Stomach (tissue), 4 donors: Measurements from ENCODE around the gene HNRNPM.

Experiments
- POLR2A ChIP-seq, 4 donors: fragments of 450-650 bp; IDR thresholded peaks; one replicate each; pipeline ENCODE4 v1.6.1; 2016; ENCODE audit warnings: antibody characterized with exemption in 4 of 4, control low read depth in 2 of 4, mild to moderate bottlenecking in 1 of 4, moderate library complexity in 1 of 4
- TF ChIP-seq, protein P1 (sequence below), 7 experiments: fragments of 450-650 bp in 4 of 7; fragments of 200-600 bp in 3 of 7; sonication (generic) in 3 of 7; IDR thresholded peaks; one replicate each; pipeline ENCODE4 v1.5.1; 2016 to 2019; ENCODE audit warnings: antibody characterized with exemption in 7 of 7, control low read depth in 2 of 7, mild to moderate bottlenecking in 1 of 7

DNA sequence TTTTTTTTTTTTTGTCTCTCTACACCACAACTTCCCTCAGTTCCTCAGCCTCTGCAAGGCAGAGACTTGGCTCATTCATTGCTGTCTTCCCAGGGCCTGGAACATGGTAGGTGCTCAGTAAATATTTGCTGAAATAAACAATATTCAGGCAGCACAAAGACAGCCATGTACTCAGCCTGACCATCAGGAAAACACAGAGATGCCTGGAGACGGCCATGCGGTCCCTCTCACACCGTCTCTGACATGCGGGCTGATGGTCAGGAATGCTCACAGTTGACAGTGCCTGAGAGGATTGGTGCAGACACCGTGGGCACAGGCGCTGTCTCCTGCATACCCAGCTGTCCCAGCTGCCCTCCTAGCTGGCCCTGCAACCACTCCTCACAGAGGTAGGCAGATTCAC, 56.7 kb downstream of the HNRNPM start:
- TF ChIP-seq, protein P1, sequence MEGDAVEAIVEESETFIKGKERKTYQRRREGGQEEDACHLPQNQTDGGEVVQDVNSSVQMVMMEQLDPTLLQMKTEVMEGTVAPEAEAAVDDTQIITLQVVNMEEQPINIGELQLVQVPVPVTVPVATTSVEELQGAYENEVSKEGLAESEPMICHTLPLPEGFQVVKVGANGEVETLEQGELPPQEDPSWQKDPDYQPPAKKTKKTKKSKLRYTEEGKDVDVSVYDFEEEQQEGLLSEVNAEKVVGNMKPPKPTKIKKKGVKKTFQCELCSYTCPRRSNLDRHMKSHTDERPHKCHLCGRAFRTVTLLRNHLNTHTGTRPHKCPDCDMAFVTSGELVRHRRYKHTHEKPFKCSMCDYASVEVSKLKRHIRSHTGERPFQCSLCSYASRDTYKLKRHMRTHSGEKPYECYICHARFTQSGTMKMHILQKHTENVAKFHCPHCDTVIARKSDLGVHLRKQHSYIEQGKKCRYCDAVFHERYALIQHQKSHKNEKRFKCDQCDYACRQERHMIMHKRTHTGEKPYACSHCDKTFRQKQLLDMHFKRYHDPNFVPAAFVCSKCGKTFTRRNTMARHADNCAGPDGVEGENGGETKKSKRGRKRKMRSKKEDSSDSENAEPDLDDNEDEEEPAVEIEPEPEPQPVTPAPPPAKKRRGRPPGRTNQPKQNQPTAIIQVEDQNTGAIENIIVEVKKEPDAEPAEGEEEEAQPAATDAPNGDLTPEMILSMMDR (IDR thresholded peaks at IDR 0.05): no peak
- TF ChIP-seq POLR2A (IDR thresholded peaks at IDR 0.05): no peak
